Measurements from ENCODE around the gene DCUN1D3.

DCUN1D3 gene

DNA sequence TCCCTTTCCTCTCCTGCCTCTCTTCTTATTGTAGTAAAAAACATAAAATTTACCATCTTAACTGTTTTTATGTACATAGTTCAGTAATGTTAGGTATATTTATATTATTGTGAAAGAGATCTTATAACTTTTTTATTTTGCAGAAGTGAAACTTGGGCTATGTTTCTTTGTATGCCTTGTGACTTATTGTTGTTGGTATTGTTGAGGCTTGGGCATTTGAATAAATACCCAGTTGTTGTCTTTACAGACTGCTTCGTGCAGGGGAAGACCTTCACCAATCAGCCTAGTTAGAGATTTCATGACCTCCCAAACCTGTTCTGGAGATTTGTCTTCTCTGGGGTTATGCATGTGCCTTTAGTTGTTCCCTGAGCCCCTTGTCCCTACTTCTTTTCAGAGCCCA, 61.9 kb downstream of the DCUN1D3 start:
- no peaks in the 10 kb centered on the region for H3K27me3 Mint-ChIP-seq
- ATAC-seq (ENCODE audit: low read depth): peak; percentile 74

GRCh38 chr16:20833086-20833485, 67.1 kb downstream of the DCUN1D3 start:
- no peak overlapping the region for H3K27ac Mint-ChIP-seq
- H3K9me3 Mint-ChIP-seq: peaks cover 6% of the 10 kb centered on the region
- DNase-seq (ENCODE audit: low spot score in 2 of 2) (no peak), ATAC-seq (ENCODE audit: low read depth) (no peak)
- H3K27me3 Mint-ChIP-seq: no peaks in the 10 kb centered on the region
- peaks cover 5% of the 10 kb centered on the region for H3K36me3 Mint-ChIP-seq
- H3K4me1 Mint-ChIP-seq: peaks cover 2% of the 10 kb centered on the region
- no peak overlapping the region for H3K4me3 Mint-ChIP-seq

More for the DNA sequence above, 61.9 kb downstream of the DCUN1D3 start:
- H3K27ac Mint-ChIP-seq: peak overlapping the region; percentile 77
- peaks cover 8% of the 10 kb centered on the region for H3K4me1 Mint-ChIP-seq
- no peak overlapping the region for H3K4me3 Mint-ChIP-seq
- peaks cover 6% of the 10 kb centered on the region for H3K9me3 Mint-ChIP-seq
- DNase-seq (ENCODE audit: low spot score in 2 of 2): no peak
- peaks cover 5% of the 10 kb centered on the region for H3K36me3 Mint-ChIP-seq

GRCh38 chr16:20830372-20830771, 69.8 kb downstream of the DCUN1D3 start:
- ATAC-seq (ENCODE audit: low read depth): no peak
- Mint-ChIP-seq H3K36me3 (peaks cover 2% of the 10 kb centered on the region), H3K4me3 (no peak overlapping the region), H3K27me3 (no peaks in the 10 kb centered on the region), H3K27ac (no peak overlapping the region), H3K4me1 (no peaks in the 10 kb centered on the region), H3K9me3 (peaks cover 2% of the 10 kb centered on the region)
- DNase-seq (ENCODE audit: low spot score in 2 of 2): no peak

DNA sequence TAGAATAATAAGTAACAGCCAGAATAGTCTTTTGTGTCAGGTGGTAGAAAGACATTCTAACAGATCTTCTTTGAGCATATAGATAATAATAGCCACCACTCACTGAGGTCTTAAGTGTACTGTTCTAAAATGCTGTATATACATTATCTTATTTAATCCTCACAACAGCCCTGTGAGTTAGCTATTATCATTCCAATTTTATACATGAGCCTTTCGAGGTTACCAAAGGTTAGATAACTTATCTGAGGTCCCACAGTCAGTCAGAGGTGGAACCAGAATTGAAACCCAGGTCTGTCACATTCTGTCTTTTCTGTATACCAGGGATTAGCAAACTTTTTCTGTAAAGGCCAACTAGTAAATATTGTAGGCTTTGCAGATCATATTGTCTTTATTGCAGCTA, 70.6 kb downstream of the DCUN1D3 start:
- ATAC-seq (ENCODE audit: low read depth) (no peak), DNase-seq (ENCODE audit: low spot score in 2 of 2) (no peak)
- Mint-ChIP-seq H3K27ac (no peak overlapping the region), H3K9me3 (no peaks in the 10 kb centered on the region), H3K4me3 (no peak overlapping the region), H3K36me3 (no peaks in the 10 kb centered on the region), H3K4me1 (no peaks in the 10 kb centered on the region), H3K27me3 (no peaks in the 10 kb centered on the region)

DNA sequence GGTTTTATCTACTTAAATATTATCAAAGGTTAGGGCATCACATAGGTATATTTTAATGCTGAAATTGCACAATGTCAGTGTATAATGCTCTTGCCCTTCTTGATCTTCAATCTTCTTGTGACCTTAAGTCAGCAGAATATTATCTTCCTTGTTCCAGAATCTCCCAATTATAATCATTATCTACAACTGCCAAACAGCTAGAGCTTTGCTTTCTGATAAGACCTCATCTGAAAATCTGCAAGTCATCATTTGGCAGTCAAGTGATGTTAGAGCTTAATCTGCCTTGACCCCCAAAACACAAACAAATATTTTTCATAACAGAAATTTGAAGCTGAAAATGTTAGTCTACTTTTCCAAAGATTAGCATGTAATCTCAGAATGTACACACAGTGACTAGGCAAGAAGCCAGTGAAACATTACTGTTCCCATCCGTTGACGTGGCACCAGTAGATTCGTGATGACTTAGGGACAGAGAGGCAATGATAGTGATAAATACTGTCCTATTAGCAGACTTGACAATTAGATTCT, 74.1 kb downstream of the DCUN1D3 start:
- Mint-ChIP-seq H3K9me3 (no peaks in the 10 kb centered on the region), H3K4me3 (no peak overlapping the region), H3K36me3 (no peaks in the 10 kb centered on the region), H3K27ac (no peak overlapping the region), H3K4me1 (no peaks in the 10 kb centered on the region), H3K27me3 (no peaks in the 10 kb centered on the region)
- no peak for DNase-seq (ENCODE audit: low spot score in 2 of 2)
- ATAC-seq (ENCODE audit: low read depth): no peak

DNA sequence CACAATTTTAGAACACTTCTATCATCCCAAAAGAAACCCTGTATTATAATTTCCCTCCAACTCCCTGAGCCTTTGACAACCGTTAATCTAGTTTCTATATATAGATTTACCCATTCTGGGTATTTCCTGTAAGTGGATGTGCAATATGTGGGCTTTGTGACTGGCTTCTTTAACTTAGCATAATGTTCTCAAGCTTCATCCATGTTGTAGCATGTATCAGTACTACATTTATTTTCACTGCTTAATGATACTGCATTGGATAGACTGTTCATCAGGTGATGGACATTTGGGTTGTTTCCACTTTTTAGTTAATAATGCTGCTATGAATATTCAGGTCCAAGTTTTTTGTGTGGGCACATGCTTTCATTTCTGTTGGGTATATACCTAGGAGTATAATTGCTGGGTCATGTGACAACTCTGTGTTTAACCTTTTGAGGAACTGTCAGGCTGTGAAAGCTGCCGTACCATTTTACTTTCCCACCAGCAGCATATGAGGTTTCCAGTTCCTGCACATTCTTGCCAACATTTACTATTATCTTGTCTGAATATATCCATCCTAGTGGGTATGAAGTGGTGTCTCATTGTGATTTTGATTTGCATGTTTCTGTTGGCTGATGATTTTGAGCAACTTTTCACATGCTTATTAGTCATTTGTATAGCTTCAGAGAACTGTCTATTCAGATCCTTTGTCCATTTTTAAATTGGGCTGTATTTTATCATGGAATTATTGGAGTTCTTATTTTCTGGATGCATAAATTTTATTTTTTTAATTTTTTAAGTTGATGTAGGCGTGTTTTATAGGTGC, 77.4 kb downstream of the DCUN1D3 start:
- no peak for ATAC-seq (ENCODE audit: low read depth)

DNA sequence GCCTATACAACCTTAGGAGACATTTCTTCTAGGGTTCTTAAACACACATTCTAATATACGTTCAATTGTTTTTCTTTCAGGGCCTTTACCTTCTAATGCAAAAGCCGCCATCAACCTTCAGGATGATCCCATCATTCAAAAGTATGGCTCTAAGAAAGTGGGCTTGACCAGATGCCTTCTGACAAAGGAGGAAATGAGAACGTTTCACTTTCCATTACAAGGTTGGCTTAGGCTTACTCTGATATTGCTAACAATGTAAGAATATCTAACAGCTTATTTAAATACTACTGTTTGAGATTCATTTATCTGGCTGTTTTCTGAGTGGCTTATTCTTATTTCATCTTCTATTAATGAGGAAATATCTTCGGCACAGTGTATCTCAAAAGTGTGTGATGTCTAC, 78.5 kb downstream of the DCUN1D3 start:
- ATAC-seq (ENCODE audit: low read depth): no peak
- no peaks in the 10 kb centered on the region for H3K9me3 Mint-ChIP-seq
- no peaks in the 10 kb centered on the region for H3K27me3 Mint-ChIP-seq
- no peaks in the 10 kb centered on the region for H3K36me3 Mint-ChIP-seq
- no peak for DNase-seq (ENCODE audit: low spot score in 2 of 2)
- H3K4me1 Mint-ChIP-seq: no peaks in the 10 kb centered on the region
- no peak overlapping the region for H3K27ac Mint-ChIP-seq
- H3K4me3 Mint-ChIP-seq: no peak overlapping the region

More for the DNA sequence above, 77.4 kb downstream of the DCUN1D3 start:
- Mint-ChIP-seq H3K36me3 (no peaks in the 10 kb centered on the region), H3K4me3 (no peak overlapping the region), H3K27ac (no peak overlapping the region), H3K9me3 (no peaks in the 10 kb centered on the region), H3K27me3 (no peaks in the 10 kb centered on the region), H3K4me1 (no peaks in the 10 kb centered on the region)
- no peak for DNase-seq (ENCODE audit: low spot score in 2 of 2)

DNA sequence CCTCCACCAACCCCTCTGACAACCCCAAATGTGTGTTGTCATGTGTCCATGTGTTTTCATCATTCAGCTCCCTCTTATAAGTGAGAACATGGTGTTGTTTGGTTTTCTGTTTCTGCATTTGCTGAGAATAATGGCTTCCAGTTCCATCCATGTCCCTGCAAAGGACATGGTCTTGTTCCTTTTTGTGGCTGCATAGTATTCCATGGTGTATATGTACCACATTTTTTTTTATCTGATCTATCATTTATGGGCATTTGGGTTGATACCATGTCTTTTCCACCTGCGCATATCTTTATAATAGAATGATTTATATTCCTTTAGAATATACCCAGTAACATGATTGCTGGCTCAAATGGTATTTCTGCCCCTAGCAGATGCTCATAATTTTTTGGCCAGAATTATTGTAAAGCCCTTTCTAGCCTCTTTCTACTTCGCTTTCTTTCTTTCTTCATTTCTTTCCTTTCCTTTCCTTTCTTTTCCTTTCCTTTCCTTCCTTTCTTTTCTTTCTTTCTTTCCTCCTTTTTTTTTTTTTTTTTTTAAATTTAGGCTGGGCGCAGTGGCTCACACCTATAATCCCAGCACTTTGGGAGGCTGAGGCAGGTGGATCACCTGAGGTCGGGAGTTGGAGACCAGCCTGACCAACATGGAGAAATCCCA, 81.1 kb downstream of the DCUN1D3 start:
- H3K36me3 Mint-ChIP-seq: no peaks in the 10 kb centered on the region
- ATAC-seq (ENCODE audit: low read depth): no peak
- no peaks in the 10 kb centered on the region for H3K4me1 Mint-ChIP-seq
- no peaks in the 10 kb centered on the region for H3K9me3 Mint-ChIP-seq
- no peak overlapping the region for H3K4me3 Mint-ChIP-seq
- no peaks in the 10 kb centered on the region for H3K27me3 Mint-ChIP-seq
- H3K27ac Mint-ChIP-seq: no peak overlapping the region
- no peak for DNase-seq (ENCODE audit: low spot score in 2 of 2)

DNA sequence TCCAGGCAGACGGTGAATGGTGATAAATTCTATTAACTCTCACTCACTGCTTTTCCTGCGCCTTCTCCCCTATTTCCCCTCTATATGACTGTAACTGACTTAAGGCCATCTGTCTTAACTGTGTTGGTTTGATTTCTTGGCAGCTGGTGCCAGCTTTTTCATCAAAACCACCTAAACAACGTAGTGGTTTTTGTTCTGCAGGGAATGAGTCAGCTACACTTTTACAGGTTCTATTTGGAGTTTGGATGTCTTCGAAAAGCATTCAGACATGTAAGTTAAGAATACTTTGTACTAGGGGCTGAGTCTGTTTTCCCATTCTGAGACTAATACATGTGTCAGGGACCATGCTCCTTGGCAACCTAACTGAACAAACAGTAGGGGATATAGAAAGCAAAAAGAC, 85.4 kb downstream of the DCUN1D3 start:
- H3K4me1 Mint-ChIP-seq: no peaks in the 10 kb centered on the region
- H3K27me3 Mint-ChIP-seq: no peaks in the 10 kb centered on the region
- H3K9me3 Mint-ChIP-seq: no peaks in the 10 kb centered on the region
- DNase-seq (ENCODE audit: low spot score in 2 of 2) (no peak), ATAC-seq (ENCODE audit: low read depth) (no peak)
- no peaks in the 10 kb centered on the region for H3K36me3 Mint-ChIP-seq
- H3K27ac Mint-ChIP-seq: no peak overlapping the region
- no peak overlapping the region for H3K4me3 Mint-ChIP-seq

DNA sequence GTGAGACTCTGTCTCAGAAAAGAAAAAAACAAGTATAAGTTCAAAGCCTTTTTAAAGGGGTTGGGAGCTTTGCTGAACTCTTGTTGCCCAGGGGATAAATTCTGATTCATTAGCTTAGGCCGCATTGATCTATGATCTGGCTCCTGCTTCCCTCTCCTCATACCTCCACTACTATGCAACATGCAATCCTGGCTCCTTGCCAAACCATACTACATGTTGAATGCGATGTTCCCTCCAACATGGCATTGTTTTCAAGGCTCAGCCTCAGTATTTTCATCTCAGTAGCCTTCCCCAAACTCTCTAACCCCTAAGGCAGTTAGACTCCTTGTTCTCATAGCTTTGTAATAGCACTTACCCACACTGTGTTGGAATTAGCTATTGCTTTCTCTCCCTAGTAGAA, 87.6 kb downstream of the DCUN1D3 start:
- Mint-ChIP-seq H3K27ac (no peak overlapping the region), H3K27me3 (no peaks in the 10 kb centered on the region), H3K4me1 (peaks cover 2% of the 10 kb centered on the region), H3K36me3 (no peaks in the 10 kb centered on the region), H3K4me3 (no peak overlapping the region), H3K9me3 (no peaks in the 10 kb centered on the region)
- ATAC-seq (ENCODE audit: low read depth) (no peak), DNase-seq (ENCODE audit: low spot score in 2 of 2) (no peak)

- Mint-ChIP-seq H3K27me3 (no peaks in the 10 kb centered on the region), H3K4me1 (peaks cover 5% of the 10 kb centered on the region), H3K9me3 (no peaks in the 10 kb centered on the region), H3K36me3 (no peaks in the 10 kb centered on the region), H3K27ac (no peak overlapping the region), H3K4me3 (no peak overlapping the region)
- no peak for ATAC-seq (ENCODE audit: low read depth)
- DNase-seq (ENCODE audit: low spot score in 2 of 2): no peak
Measured at GRCh38 chr16:20811889-20812439, 88.2 kb downstream of the DCUN1D3 start.

DNA sequence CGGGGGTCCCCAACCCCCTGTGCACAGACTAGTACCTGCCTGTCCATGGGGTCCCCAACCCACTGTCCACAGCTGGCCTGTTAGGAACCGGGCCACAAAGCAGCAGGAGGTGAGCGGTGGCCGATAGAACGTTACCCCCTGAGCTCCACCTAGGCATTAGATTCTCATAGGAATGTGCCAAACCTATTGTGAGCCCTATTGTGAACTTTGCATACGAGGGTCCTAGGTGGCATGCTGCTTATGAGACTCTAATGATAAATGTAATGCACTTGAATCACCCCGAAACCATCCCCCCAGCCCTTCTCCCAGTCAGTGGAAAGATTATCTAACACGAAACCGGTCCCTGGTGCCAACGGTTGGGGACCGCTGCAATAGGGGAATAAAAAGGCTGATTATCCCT, 92.3 kb downstream of the DCUN1D3 start:
- H3K9me3 Mint-ChIP-seq: no peaks in the 10 kb centered on the region
- H3K4me1 Mint-ChIP-seq: peaks cover 8% of the 10 kb centered on the region
- H3K36me3 Mint-ChIP-seq: no peaks in the 10 kb centered on the region
- no peak for DNase-seq (ENCODE audit: low spot score in 2 of 2)
- H3K4me3 Mint-ChIP-seq: peak overlapping the region; percentile 56
- no peak for ATAC-seq (ENCODE audit: low read depth)
- H3K27ac Mint-ChIP-seq: no peak overlapping the region
- H3K27me3 Mint-ChIP-seq: no peaks in the 10 kb centered on the region

DNA sequence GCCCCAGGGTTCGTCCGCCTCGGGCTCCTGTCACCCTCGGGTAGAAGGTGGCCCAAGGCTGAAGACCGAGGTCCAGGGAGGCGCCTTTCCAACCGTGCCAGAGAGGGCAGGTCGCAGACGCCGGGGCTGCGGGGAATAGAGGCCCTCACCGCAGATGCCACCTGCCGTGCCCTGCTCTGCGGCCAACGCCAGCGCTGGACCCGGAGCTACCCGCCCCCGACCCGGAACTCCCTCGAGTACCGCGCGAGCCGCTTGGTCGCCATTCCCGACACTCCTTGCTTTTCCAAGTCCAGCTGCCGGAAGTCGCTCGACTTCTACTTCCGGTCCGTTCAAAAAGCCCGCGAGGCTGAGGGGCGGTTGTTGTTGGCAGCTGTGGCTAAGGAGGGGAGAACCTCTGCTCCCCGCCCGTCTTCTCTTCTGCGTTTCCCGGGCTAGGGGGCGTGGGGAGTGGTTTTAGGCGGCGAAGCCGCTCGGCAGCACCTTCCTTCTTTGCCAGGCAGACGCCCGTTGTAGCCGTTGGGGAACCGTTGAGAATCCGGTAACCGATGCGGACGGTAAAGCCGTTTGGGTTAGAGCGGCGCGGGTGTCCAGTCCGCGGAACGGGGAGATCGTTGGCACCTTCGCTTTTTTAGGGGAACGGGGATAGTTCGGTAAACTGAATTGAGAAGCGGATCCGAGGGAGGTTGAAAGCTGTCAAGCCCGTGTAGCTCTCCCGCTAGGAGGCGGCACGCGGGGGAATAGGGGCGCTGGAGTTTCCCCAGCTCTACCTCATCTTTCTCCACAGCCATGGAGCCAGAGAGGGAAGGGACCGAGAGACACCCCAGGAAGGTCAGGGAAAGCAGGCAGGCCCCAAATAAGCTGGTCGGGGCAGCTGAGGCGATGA, 93.7 kb downstream of the DCUN1D3 start, which contains the start of the genes ERI2 and REXO5:
Gene ERI2 (minus strand): TSS at position 305 of the 883 bp plus-strand sequence. CDS start 42 bp downstream, at position 263.
Gene REXO5 (plus strand): TSS at position 360 of the 883 bp plus-strand sequence. CDS start 427 bp downstream, at position 787.
- Mint-ChIP-seq H3K36me3 (no peaks in the 10 kb centered on the region), H3K4me3 (peak within 1 kb of the TSS; percentile 93)
- peak; percentile 83 for ATAC-seq (ENCODE audit: low read depth)

More for the DNA sequence above, 93.7 kb downstream of the DCUN1D3 start, which contains the start of the genes ERI2 and REXO5:
- Mint-ChIP-seq H3K27ac (peak within 1 kb of the TSS; percentile 68), H3K27me3 (no peaks in the 10 kb centered on the region), H3K4me1 (peaks cover 8% of the 10 kb centered on the region), H3K9me3 (no peaks in the 10 kb centered on the region)
- peak; percentile 42 to 56 for DNase-seq (ENCODE audit: low spot score in 2 of 2)
